ENCODE data around the gene MFSD6. TPM values are rescaled to one million over a fixed set of nuclear protein-coding genes. Genes with fewer than 3 reads are reported as not detected.

MFSD6 gene
- total RNA-seq, 1 donor from 2014 or later, result 6.7 TPM

DNA sequence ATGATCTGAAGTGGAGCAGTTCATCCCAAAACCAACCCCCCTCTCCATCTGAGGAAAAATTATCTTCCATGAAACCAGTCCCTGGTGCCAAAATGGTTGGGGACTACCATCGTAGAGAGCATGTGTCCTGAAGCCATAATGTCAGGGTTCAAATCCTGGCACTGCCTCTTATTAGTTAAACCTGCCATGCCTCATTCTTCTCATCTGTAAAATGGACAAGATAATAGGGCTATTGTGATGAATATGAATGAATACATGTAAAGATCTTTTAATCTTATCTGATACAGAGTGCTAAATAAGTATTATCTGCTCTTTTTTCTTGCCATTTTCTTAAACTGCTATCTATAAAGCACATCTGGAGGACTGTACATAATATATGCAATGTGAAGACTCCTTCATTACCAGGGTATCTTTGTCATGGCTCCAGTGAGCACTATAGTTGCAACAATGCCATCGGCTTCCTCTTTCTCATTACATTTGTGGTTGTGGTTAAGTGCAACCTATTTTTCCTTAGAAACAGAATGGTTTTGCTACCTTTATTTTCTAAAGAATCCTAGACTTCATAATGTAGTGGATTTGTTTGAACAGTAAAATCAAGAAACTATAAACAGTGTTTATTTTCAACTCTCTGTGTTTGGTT is 27.0 kb downstream of the MFSD6 start:
- no peak for DNase-seq (ENCODE audit: low read depth in 2 of 2)

DNA sequence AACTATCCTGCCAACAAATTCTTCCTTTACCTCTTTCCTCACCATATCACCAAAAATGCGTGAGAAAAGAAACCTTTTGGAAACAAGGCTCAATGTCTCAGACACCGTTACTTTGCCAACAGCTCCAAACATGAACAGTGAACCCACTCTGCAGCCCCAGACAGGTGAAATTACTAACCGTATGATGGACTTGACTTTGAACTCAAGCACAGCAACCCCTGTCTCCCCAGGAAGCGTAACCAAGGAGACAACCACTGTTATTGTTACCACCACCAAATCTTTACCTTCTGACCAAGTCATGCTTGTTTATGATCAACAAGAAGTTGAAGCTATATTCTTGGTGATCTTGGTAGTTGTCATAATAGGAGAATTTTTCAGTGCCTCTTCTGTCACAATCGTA is 28.4 kb downstream of the MFSD6 start:
- no peak for DNase-seq (ENCODE audit: low read depth in 2 of 2)

DNA sequence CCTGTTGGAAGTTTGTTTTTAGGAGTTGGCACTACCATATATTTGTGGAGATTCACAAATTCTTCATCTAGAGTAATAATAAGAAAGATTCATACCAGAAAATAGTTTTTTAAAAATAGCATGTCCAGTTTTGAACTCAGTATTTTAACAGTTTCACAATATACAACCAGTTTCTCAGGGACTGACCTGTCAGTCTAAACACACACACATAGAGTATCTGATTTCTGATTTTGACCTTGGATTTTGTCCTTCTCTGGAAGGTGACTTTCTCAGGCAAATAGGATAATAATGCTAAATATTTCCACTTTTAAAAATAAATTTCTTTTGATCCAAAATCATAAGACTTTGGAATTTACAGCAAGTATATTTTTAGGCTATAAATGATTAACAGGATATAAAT is 32.0 kb downstream of the MFSD6 start:
- DNase-seq (ENCODE audit: low read depth in 2 of 2), result no peak

DNA sequence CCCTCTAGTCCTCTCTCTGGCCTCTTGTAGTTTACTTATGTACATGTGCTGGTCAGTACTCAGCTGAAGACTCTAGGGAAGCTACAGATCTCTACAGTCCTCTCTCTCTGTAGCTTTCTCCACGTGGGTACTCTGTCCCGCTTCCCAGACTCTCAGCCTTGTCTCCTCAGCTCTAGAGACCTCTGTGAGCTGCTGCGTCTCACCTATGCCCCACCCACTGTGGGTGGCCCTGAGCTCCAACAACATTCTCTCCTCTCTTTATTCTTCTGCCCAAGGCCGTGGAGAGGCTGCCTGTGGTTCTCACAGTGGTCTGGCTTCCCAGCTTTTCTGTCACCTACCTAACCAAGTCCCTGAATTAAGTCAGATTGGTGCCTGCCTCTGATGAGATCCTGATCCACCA is 33.4 kb downstream of the MFSD6 start:
- DNase-seq (ENCODE audit: low read depth in 2 of 2), result no peak

DNA sequence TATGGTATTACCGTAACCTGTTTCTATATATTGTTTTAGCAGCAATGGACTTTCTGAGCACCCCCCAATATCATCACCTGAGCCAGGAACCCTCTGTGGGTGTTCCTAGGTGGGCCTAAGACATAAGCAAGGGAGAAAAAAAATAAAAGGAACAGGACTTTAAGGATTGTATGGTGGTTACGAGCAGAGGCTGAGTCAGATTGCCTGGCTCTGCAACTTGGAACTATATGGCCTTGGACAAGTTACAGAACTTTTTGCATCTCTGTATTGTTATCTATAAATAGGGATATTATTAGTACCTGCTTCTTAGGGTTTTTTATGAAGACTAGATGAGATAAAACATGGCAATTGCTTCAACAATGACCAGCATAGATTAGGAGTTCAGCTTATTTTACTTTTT is 34.9 kb downstream of the MFSD6 start:
- DNase-seq (ENCODE audit: low read depth in 2 of 2), result no peak

DNA sequence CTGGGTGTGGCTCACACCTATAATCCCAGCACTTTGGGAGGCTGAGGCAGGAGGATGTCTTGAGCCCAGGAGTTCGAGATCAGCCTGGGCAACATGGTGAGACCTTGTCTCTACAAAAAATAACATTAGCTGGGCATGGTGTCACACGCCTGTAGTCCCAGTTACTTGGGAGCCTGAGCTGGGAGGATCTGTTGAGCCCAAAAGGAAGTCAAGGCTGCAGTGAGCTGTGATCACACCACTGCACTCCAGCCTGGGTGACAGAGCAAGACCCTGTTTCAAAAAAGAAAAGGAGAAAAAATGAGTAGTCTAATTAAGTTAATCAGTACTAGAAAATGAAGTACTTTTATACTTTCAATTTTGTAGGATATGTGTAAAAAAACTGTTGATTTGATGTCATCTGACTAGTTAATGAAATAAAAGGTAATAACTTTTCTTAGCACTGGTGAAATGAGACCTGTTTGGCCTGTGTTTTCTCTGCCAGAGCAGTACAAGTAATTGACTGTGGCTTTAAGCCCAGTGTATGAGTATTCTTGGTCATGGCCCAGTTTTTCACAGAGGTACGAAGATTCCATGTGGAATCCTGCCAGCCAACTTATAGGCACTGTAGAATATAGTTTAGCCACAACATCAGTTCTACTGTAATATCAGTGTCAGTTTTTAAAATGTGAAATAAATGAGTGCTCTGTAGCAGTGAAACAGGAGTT is 35.8 kb downstream of the MFSD6 start:
- no peak for DNase-seq (ENCODE audit: low read depth in 2 of 2)

DNA sequence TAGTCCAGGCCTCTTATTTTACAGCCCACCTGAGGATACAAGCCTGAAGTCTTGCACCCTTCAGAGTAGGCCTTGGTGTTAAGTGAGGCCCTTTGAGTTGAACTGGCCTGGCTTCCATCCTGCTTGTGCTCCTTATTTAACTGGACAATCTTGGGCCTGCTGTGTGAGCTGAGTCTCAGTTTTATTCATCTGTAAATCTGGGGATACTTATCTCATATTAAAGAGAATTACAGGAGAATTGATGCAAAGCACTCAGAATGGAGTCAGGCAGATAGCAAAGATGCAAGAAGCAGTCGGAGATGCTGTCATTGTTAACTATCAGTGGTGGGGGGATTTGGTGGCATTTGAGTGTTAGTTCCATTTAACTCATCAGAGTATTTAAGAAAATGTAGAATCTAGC is 36.8 kb downstream of the MFSD6 start:
- no peak for DNase-seq (ENCODE audit: low read depth in 2 of 2)

DNA sequence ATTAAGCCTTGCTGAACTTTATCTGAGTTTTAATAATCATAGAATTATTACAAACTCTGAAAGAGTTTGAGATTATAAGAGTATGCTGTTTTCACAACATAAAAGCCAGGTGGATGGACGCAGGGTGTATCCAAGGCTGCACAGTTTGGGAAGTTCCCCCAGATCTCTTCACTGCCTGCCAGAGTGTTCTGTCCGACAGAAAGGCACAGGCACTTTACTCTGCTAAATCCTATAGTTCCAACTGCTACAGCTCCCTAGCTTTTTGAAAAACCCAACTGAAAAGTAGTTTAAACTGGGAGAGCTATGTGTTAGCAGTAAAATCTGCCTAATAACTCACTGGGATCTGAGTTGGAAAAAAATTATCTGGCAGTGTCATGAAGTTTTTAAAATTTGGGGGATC is 38.0 kb downstream of the MFSD6 start:
- no peak for DNase-seq (ENCODE audit: low read depth in 2 of 2)

DNA sequence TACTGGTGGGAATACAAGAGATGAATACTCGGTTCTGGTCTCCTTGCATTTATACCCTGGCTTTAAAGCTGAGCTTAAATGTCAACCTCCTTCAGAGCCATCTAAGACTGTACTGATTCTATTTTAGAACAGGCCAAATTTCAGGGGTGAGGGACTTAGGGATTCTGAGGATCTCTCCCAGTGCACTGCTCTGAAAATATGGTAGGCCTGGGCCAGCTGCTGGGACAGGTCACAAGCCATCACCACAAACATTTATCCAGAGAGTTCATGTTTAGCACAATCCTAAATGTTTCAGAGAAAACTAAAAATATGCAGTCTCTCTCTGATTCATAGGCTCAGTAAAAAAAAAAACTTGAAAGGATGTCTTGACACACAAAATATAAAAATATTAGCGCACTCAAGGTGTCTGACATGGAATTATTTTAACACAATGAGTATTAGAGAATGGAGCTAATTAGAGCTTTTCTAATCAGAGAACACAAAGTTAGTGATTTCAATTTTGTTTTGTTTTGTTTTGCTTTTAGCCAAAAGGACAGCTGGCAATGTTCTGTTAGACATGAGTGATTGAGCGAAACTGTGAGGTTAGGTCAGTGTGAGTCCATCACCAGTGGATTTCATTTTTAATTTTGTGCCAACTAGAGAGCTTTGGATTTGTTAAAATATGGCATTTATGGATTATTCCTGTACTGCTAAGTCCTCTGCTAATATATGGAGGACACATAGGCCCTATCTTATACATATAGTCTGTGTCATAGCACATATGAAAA is 38.8 kb downstream of the MFSD6 start:
- no peak for DNase-seq (ENCODE audit: low read depth in 2 of 2)

DNA sequence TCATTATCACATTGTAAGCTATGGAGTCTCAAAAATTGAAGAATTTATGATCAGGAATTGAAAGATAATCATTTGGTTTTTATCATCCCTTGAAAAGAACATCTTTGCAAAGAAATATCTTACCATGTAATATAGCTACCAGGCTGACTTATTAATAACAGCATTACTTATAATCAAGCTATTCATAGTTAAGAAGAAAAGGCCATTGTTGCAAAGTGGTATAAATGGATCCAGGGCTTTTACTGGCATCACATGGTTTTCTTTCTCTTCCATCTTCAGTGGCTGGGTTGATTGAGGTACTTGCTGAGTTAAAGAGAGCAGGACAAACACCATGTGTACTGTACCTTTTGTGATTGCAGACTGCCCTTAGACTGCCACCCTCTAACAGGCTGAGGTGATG is 39.6 kb downstream of the MFSD6 start:
- DNase-seq (ENCODE audit: low read depth in 2 of 2), result no peak

DNA sequence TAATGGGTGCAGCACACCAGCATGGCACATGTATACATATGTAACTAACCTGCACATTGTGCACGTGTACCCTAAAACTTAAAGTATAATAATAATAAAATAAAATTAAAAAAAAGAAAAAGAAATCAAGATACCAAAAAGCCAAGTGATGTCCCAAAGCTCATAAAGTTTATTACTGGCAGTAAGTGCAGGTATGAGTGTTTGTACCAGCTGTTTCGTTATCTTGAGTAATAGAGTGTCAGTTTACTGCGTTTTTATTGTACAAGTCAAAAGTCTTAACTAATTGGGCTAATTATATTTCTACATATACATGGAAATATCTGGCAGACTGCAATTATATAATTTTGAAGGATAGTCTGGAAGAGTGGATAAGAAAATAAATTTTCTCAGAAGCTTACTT is 41.8 kb downstream of the MFSD6 start:
- no peak for DNase-seq (ENCODE audit: low read depth in 2 of 2)

DNA sequence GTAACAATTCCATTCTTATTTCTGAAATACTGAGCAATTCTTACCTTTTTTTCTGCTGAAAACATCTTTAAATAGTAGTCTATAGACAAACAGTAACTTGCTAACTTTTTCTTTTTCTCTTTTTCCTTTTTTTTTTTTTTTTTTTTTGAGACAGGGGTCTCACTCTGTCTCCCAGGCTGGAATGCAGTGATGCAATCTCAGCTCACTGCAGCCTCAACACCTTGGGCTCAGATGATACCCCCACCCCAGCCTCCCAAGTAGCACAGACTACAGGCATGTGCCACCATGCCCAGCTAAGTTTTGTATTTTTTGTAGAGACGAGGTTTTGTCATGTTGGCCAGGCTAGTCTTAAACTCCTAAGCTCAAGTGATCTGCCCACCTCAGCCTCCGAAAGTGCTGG is 42.2 kb downstream of the MFSD6 start:
- DNase-seq (ENCODE audit: low read depth in 2 of 2), result no peak

DNA sequence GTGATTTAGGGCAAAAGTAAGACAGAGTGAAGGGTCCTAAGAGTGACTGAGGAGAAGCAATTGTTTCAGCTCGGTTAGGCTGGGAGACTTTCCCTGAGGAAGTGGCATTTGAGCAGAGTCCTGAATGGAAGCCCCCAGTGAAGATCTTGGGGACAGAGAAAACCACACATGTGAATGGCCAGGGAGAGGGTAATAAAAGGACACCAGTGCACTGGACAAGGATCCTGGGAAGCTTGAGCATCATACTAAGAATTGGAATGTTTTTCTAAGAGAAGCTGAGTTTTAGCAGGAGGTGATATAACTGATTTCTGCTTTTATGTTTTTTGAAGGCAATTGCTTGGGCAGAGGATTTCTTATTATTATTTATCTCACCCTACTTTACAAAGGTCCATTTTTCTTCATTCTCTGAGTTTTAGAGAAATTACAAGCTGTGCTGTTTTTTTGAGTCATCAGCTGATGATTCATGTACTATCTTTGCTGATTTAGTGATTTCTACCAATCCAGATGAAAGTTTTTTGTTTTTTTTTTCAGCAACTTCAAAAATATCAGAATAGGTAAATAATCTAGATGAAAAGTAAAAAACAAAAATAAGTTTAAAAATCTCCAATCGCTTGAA is 43.5 kb downstream of the MFSD6 start:
- DNase-seq (ENCODE audit: low read depth in 2 of 2), result peak in 1 of 2 donors; percentile 5

DNA sequence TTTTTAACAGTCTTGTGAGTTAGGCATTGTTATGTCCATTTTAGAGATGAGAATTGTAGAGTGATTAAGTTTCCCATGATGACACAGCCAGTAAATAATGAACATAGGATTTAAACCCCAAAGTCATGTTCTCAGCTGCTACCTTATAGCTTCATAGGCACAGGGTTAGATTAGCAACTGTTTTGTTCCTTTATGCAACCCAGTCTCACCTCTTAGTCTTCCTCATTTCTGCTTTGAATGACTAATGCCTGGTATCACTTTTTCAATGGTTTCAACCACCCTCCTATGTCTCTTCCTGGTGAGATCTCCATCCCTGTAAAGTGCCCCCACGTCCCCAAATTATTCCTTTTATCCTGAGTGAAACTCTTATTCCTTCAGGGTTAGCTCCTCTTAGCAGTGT is 44.3 kb downstream of the MFSD6 start:
- no peak for DNase-seq (ENCODE audit: low read depth in 2 of 2)

DNA sequence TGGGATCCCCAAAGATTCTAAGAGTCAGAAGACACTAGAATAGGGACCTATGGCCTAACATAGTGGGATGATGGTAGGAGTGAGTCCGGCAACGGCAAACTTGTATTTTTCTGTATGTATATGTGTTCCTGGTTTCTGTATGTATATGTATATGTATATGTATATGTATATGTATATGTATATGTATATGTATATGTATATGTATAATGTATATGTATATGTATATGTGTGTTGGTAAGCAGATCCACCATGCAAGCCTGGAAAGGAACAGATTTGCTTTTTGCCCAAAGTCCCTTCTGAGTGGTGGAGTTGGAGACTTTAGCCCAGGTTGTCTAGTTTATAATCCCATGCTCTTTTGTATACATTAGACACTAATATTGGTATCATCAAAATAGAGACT is 46.6 kb downstream of the MFSD6 start:
- DNase-seq (ENCODE audit: low read depth in 2 of 2), result no peak

DNA sequence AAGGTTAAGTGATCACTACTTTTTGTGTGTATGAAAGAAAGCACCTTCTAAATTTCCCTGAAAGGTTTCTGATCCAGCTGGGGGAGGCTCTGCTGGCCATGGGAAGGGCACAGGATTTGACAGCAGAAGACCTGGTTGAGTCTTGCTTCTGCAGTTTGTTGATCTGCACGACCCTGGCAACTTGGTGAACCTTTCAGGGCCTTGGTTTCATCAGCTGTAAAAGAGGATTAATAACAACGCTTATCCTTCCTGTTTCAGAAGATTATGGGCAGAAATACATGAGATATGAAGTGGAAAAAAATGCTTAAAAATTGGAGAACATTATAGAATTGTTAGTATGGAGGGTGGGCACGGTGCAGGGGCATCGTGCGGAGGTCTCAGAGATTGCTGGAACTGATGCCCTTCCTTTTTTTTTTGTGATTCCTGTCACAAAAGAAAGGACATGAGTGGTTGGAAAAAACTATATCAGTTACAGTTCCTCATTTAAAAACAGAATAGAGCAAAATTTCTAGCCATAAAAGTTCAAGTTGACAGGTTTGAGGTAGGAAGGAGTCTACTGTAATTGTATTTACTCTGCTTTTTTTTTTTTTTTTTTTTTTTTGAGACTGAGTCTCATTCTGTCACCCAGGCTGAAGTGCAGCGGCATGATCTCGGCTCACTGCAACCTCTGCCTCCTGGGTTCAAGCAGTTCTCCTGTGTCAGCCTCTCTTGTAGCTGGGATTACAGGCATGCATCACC is 47.4 kb downstream of the MFSD6 start:
- no peak for DNase-seq (ENCODE audit: low read depth in 2 of 2)

DNA sequence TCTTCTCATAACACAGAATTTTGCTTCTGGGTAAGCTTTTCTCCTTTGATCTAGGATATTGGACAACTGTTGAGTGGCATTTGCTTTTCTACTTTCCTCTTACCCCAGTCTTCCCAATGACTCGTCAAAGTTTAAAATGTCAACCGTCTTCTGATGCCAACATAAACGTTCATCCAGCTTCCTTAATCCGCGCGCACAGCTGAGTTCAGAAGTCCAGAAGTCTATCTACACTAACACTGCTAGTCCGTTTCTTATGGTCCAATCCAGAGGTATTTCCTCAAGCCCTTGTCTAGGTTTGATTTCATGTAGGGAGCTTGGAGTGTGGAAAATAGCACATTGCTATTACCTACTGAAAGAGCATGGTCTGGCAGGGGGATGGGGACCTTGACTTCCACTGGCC is 48.7 kb downstream of the MFSD6 start:
- DNase-seq (ENCODE audit: low read depth in 2 of 2), result peak in 1 of 2 donors; percentile 35

DNA sequence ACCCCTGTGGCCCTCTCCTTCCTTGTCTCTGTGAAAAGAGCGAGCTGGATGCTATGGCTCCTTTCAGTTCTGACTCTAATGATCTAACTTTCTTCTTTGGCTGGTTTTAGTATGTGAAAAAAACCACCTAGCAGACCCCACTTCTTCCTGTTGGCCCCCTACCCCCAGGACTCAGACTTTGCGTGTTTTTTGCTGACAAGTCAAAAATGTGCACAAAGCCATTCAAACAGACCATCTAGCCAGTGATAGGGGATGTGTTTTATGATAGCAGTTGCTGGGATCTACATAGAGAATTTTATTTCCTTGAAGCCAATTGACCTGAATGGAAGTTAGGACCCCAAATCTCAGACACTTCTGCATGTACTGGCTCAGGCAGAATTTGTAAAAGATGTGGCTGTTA is 49.1 kb downstream of the MFSD6 start:
- DNase-seq (ENCODE audit: low read depth in 2 of 2), result no peak

DNA sequence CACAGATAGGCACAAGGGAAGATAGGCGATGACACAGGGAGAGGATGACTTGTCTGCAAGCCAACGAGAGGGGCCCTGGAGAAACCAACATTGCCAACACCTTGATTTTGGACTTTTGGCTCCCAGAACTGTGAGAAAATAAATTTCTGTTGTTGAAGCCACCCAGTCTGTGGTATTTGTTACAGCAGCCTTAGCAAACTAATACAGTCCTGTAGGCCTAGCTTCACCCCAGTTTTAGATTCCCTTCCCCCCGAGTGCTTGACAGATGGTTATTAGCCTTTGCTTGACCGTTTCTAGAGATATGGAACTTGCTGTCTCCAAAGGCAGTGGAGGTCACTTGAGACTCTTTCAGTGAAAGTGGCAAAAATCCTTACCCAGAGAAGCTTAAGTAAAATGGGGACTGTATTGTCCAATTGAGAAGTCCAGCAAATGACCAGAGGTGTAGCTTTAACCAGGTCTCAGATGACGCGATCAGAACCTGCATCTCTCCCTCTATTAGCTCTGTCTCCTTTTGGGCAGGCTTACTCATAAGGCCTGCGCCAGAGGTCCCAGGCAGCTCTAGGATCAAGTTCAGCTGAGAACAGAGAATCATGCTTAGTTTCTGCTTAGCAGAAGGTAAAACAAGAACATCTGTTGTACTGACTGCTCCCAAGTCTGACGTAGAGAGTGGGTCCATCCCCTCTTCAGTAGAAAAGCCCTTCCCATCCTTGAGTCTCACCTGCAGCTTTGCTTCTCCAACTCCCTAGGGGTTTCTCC is 50.4 kb downstream of the MFSD6 start:
- no peak for DNase-seq (ENCODE audit: low read depth in 2 of 2)

DNA sequence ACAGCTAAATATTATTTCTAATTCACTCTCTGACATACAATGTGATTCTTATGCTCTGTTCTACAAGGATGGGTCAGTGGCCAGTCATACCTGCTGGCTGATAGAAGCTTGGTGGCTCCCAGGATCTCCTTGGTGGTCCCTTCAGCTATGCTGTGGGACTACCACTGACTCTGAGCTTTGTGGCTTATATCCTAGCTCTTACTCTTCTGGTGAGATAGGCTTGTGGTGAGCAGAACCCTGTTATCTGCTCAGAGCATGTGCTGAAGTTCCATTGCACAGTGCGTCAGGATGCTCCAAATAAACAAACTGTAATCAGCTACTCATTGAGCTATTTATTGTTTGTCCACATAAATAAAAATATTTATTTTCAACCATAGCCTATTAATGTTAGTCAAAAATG is 51.7 kb downstream of the MFSD6 start:
- DNase-seq (ENCODE audit: low read depth in 2 of 2), result no peak

DNA sequence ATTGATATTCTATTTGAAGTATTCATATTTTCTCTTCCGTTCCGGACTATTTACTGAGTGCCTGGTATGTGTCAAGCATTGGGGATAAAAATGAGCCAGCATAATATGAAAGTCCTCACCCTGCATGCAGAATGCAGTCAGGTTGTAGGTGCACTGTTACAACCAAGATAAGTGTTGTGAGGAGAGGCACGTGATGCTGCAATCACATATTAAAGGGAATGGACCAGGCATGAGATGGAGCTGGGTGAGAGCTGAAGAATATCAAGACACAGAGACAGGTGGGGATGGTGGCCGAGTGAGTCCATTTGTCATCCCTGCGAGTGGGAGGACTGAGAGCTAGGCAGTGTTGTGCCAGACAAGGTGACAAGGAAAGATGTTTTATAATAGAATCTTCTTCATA is 52.3 kb downstream of the MFSD6 start:
- DNase-seq (ENCODE audit: low read depth in 2 of 2), result no peak

All from dermis microvascular lymphatic vessel endothelial cell (primary cell).